HCT116 (cell line): Measurements from ENCODE around the gene KRT83. TPM values are rescaled to one million over a fixed set of nuclear protein-coding genes. Genes with fewer than 3 reads are reported as not detected.

ENCODE experiments used
- ATAC-seq: fragments of 200-7000 bp; cut with Tn5 transposase; 2 replicates; pipeline ENCODE4 v1.9.1; 2020; ENCODE audit warnings: mild to moderate bottlenecking, moderate library complexity
- BruUV-seq: library from RNA; stranded (reverse); fragments of 400-500 nt; replicated peaks from 2 replicates; lab custom pipeline; 2021; lab: Mats Ljungman, UMichigan
- CTCF ChIA-PET: fragments of 300-600 bp; sonication (Branson Sonifier 250); formaldehyde crosslinking; loops from one replicate; lab custom pipeline; 2021; ENCODE audit warnings: antibody characterized with exemption; lab: Charles Lee
- POLR2A ChIA-PET: fragments of 300-600, 350-600 bp; sonication (Branson Sonifier 250); formaldehyde crosslinking; loops from one replicate; lab custom pipeline; 2021; ENCODE audit warnings: antibody characterized with exemption; lab: Charles Lee
- RAD21 ChIA-PET, 2 experiments: fragments of 300-600 bp; sonication (Branson Sonifier 250); formaldehyde crosslinking; loops; one replicate each; lab custom pipeline; 2023; ENCODE audit warnings: low total read pairs in 2 of 2; ENCODE audit not compliant: uncharacterized antibody in 2 of 2, unreplicated experiment in 2 of 2, low non-redundant PET in 1 of 2; lab: Charles Lee
- DNase-seq: peaks from one replicate; pipeline ENCODE4 v3.0.0-alpha.2; 2010; ENCODE audit warnings: low read depth, low spot score
- H2AFZ ChIP-seq: fragments of 200-600 bp; shearing (Covaris generic), sonication (generic); 2 replicates; pipeline ENCODE4 v1.6.1; 2017; ENCODE audit warnings: low read depth, mixed run types, mixed read lengths, antibody characterized with exemption, low read length; ENCODE audit not compliant: poor library complexity, severe bottlenecking
- H3K27ac ChIP-seq: 2 replicates; pipeline ENCODE4 v1.5.1; 2012; ENCODE audit warnings: low read depth, low read length
- H3K27me3 ChIP-seq: fragments of 200-600 bp; sonication (generic); 2 replicates; pipeline ENCODE4 v1.6.1; 2016; ENCODE audit warnings: mixed run types, low read length, mixed read lengths; ENCODE audit not compliant: insufficient read depth
- H3K36me3 ChIP-seq, 2 experiments: fragments of 200-500 bp in 1 of 2; fragments of 200-600 bp in 1 of 2; sonication (Bioruptor generic) in 1 of 2; sonication (generic) in 1 of 2; 2 replicates each; pipeline versions ENCODE4 v1.5.1 to v1.6.1; 2014 to 2016; ENCODE audit warnings: low read length in 2 of 2, inconsistent platforms in 1 of 2, mixed read lengths in 1 of 2, mixed run types in 1 of 2; ENCODE audit not compliant: insufficient read depth in 2 of 2, control insufficient read depth in 1 of 2
- H3K4me1 ChIP-seq, 2 experiments: fragments of 200-600 bp in 1 of 2; sonication (generic) in 1 of 2; 2 replicates each; pipeline versions ENCODE4 v1.5.1 to v1.6.1; 2012 to 2017; ENCODE audit warnings: low read length in 2 of 2, inconsistent platforms in 1 of 2, mild to moderate bottlenecking in 1 of 2, mixed read lengths in 1 of 2, mixed run types in 1 of 2, moderate library complexity in 1 of 2; ENCODE audit not compliant: insufficient read depth in 2 of 2, control insufficient read depth in 1 of 2
- H3K4me2 ChIP-seq: fragments of 200-600 bp; sonication (generic); 2 replicates; pipeline ENCODE4 v1.6.1; 2017; ENCODE audit warnings: mixed run types, low read length, mixed read lengths
- H3K4me3 ChIP-seq, 2 experiments: fragments of 200-600 bp in 1 of 2; sonication (generic) in 1 of 2; replicated peaks in 1 of 2; 2 replicates each; pipeline ENCODE4 v1.5.1; 2011 to 2016; ENCODE audit warnings: low read length in 2 of 2, control low read depth in 1 of 2, low read depth in 1 of 2, mild to moderate bottlenecking in 1 of 2, mixed read lengths in 1 of 2, mixed run types in 1 of 2
- H3K79me2 ChIP-seq: fragments of 200-600 bp; sonication (generic); 2 replicates; pipeline ENCODE4 v1.6.1; 2017; ENCODE audit warnings: mild to moderate bottlenecking, mixed run types, low read length, moderate library complexity, mixed read lengths; ENCODE audit not compliant: insufficient read depth
- H3K9ac ChIP-seq: fragments of 200-600 bp; sonication (generic); 2 replicates; pipeline ENCODE4 v1.6.1; 2016; ENCODE audit warnings: low read length, mixed read lengths
- H3K9me2 ChIP-seq: fragments of 200-600 bp; sonication (generic), shearing (Covaris generic); 2 replicates; pipeline ENCODE4 v1.6.1; 2017; ENCODE audit warnings: mixed run types, mild to moderate bottlenecking, moderate library complexity; ENCODE audit not compliant: insufficient read depth
- H3K9me3 ChIP-seq, 2 experiments: fragments of 200-500 bp in 1 of 2; fragments of 200-600 bp in 1 of 2; sonication (Bioruptor generic) in 1 of 2; sonication (generic) in 1 of 2; 2 replicates each; pipeline ENCODE4 v1.6.1; 2014 to 2017; ENCODE audit warnings: low read length in 2 of 2, mixed read lengths in 2 of 2, inconsistent platforms in 1 of 2, low read depth in 1 of 2, mild to moderate bottlenecking in 1 of 2, mixed run types in 1 of 2, moderate library complexity in 1 of 2; ENCODE audit not compliant: control insufficient read depth in 1 of 2, insufficient read depth in 1 of 2
- H4K20me1 ChIP-seq: fragments of 200-600 bp; sonication (generic), shearing (Covaris generic); 2 replicates; pipeline ENCODE4 v1.6.1; 2017; ENCODE audit warnings: mixed run types, mild to moderate bottlenecking, moderate library complexity; ENCODE audit not compliant: insufficient read depth
- EGR1 ChIP-seq: IDR thresholded peaks from 2 replicates; pipeline ENCODE4 v1.6.1; 2012; ENCODE audit warnings: low read depth
- EZH2 ChIP-seq: fragments of 200-600 bp; sonication (generic); IDR thresholded peaks from 2 replicates; pipeline ENCODE4 v1.6.1; 2017; ENCODE audit warnings: antibody characterized with exemption, mixed run types
- EZH2phosphoT487 ChIP-seq: fragments of 200-600 bp; IDR thresholded peaks from 2 replicates; pipeline ENCODE4 v1.6.1; 2018; ENCODE audit warnings: antibody characterized with exemption, borderline replicate concordance
- FOSL1 ChIP-seq: IDR thresholded peaks from 2 replicates; pipeline ENCODE4 v1.6.1; 2012; ENCODE audit warnings: low read depth
- POLR2A ChIP-seq: IDR thresholded peaks from 2 replicates; pipeline ENCODE4 v1.7.0; 2011; ENCODE audit warnings: borderline replicate concordance; ENCODE audit not compliant: insufficient read depth, insufficient read length; ENCODE audit errors: extremely low read depth
- POLR2AphosphoS5 ChIP-seq: IDR thresholded peaks from 2 replicates; pipeline ENCODE4 v1.6.1; 2011; ENCODE audit warnings: mild to moderate bottlenecking, low read depth, low read length, moderate library complexity
- RAD21 ChIP-seq: IDR thresholded peaks from 2 replicates; pipeline ENCODE4 v1.6.1; 2012; ENCODE audit warnings: low read depth, mild to moderate bottlenecking
- SP1 ChIP-seq: IDR thresholded peaks from 2 replicates; pipeline ENCODE4 v1.6.1; 2012; ENCODE audit warnings: low read depth
- SRF ChIP-seq: IDR thresholded peaks from 2 replicates; pipeline ENCODE4 v1.6.1; 2012; ENCODE audit warnings: low read depth
- TCF7L2 ChIP-seq: IDR thresholded peaks from 2 replicates; pipeline ENCODE4 v1.7.0; 2011; ENCODE audit warnings: borderline replicate concordance, inconsistent platforms; ENCODE audit not compliant: insufficient read depth, insufficient read length; ENCODE audit errors: extremely low read depth
- YY1 ChIP-seq: IDR thresholded peaks from 2 replicates; pipeline ENCODE4 v1.6.1; 2011; ENCODE audit warnings: low read length, low read depth, moderate library complexity, mild to moderate bottlenecking; ENCODE audit not compliant: insufficient replicate concordance; ENCODE audit errors: extremely low read depth
- intact Hi-C: fragments of 100-400 bp; cut with micrococcal nuclease; formaldehyde crosslinking; loops from 2 replicates; pipeline ENCODE4 v1.10.0; 2022
- total RNA-seq: library from RNA; stranded (reverse); gene quantifications from one replicate; pipeline ENCODE4 v1.2.1, GENCODE V29; 2021; ENCODE audit not compliant: unreplicated experiment
- TF ChIP-seq, protein P1 (sequence below), 3 experiments: fragments of 200-600 bp in 1 of 3; sonication (generic) in 1 of 3; IDR thresholded peaks in 2 of 3; conservative IDR thresholded peaks in 1 of 3; 2 replicates each; pipeline ENCODE4 v1.5.1; 2012 to 2017; ENCODE audit warnings: low read depth in 2 of 3, low read length in 2 of 3, antibody characterized with exemption in 1 of 3, borderline replicate concordance in 1 of 3, control low read depth in 1 of 3, mild to moderate bottlenecking in 1 of 3, mixed read lengths in 1 of 3, mixed run types in 1 of 3, moderate library complexity in 1 of 3; ENCODE audit not compliant: insufficient read depth in 1 of 3
- TF ChIP-seq, protein P2 (sequence below): IDR thresholded peaks from 2 replicates; pipeline ENCODE4 v1.6.1; 2012; ENCODE audit warnings: low read depth

Gene KRT83
- total RNA-seq, 1 experiment from 2014 or later = not detected

DNA sequence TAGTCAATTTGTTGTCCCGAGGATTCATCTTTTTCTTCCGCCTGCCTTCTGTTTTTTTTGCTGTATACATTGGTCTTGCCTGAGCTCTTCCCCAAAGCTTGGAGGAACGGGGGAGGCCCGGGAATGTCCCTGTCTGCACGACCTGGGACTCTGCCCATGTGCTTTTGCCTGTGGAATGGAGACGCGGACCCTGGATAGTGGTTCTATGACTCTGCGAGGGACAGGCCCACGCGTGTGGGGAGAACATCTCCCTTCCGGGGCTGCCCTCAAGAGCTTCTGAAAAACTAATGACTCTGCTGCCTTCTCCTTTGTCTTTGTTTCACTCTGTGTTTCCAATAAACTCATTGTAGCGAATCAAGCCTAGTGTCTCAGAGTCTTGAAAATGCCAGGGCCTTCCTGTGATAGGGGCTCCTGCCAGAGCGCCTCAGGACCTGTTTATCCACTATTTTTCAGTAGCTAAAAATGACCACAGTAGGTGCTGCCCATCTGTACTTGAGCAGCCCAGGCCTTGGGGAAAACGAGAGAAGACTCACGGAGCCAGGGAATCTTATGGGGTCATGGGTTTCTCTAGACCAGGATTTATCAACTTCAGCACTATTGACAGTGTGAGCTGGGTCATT, 12.3 kb downstream of the KRT83 start:
- peak overlapping the region; percentile 88 for H3K4me2 ChIP-seq

More for the DNA sequence above, 12.3 kb downstream of the KRT83 start:
- no peak for DNase-seq
- H4K20me1 ChIP-seq = no peaks in the 10 kb centered on the region
- H3K9ac ChIP-seq = peak overlapping the region; percentile 61
- BruUV-seq = TSS peak; percentile 78
- H3K27ac ChIP-seq = no peak overlapping the region
- intact Hi-C loops = no loop called here
- no peak for TF ChIP-seq SP1
- no peak for TF ChIP-seq EZH2phosphoT487
- TF ChIP-seq TCF7L2 = no peak
- no peak for TF ChIP-seq SRF
- no peak for TF ChIP-seq POLR2A
- TF ChIP-seq YY1 = no peak
- no peak for TF ChIP-seq FOSL1
- TF ChIP-seq, protein P1, sequence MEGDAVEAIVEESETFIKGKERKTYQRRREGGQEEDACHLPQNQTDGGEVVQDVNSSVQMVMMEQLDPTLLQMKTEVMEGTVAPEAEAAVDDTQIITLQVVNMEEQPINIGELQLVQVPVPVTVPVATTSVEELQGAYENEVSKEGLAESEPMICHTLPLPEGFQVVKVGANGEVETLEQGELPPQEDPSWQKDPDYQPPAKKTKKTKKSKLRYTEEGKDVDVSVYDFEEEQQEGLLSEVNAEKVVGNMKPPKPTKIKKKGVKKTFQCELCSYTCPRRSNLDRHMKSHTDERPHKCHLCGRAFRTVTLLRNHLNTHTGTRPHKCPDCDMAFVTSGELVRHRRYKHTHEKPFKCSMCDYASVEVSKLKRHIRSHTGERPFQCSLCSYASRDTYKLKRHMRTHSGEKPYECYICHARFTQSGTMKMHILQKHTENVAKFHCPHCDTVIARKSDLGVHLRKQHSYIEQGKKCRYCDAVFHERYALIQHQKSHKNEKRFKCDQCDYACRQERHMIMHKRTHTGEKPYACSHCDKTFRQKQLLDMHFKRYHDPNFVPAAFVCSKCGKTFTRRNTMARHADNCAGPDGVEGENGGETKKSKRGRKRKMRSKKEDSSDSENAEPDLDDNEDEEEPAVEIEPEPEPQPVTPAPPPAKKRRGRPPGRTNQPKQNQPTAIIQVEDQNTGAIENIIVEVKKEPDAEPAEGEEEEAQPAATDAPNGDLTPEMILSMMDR (IDR thresholded peaks at IDR 0.05 in 2 of 3, conservative IDR thresholded peaks at IDR 0.05 in 1 of 3; ENCODE audit: borderline replicate concordance in 1 of 3, insufficient read depth in 1 of 3, low read depth in 2 of 3, low read length in 2 of 3) = no peak
- no peak for TF ChIP-seq POLR2AphosphoS5
- no peak for TF ChIP-seq RAD21
- no peak for TF ChIP-seq EGR1
- TF ChIP-seq, protein P2, sequence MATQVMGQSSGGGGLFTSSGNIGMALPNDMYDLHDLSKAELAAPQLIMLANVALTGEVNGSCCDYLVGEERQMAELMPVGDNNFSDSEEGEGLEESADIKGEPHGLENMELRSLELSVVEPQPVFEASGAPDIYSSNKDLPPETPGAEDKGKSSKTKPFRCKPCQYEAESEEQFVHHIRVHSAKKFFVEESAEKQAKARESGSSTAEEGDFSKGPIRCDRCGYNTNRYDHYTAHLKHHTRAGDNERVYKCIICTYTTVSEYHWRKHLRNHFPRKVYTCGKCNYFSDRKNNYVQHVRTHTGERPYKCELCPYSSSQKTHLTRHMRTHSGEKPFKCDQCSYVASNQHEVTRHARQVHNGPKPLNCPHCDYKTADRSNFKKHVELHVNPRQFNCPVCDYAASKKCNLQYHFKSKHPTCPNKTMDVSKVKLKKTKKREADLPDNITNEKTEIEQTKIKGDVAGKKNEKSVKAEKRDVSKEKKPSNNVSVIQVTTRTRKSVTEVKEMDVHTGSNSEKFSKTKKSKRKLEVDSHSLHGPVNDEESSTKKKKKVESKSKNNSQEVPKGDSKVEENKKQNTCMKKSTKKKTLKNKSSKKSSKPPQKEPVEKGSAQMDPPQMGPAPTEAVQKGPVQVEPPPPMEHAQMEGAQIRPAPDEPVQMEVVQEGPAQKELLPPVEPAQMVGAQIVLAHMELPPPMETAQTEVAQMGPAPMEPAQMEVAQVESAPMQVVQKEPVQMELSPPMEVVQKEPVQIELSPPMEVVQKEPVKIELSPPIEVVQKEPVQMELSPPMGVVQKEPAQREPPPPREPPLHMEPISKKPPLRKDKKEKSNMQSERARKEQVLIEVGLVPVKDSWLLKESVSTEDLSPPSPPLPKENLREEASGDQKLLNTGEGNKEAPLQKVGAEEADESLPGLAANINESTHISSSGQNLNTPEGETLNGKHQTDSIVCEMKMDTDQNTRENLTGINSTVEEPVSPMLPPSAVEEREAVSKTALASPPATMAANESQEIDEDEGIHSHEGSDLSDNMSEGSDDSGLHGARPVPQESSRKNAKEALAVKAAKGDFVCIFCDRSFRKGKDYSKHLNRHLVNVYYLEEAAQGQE = no peak
- TF ChIP-seq EZH2 = no peak
- no peaks in the 10 kb centered on the region for H3K9me3 ChIP-seq
- ChIA-PET CTCF (interaction anchor here (1.0 to 1.7 kb wide), 5 partner anchors 9 to 87 kb away, joined by 3 to 7 read pairs (median 3); no protein-coding TSS in a partner anchor), RAD21 (interaction anchor here in 1 of 2 experiments (0.8 to 2.4 kb wide), 2 partner anchors 18 to 165 kb away, joined by 4 to 5 read pairs; no protein-coding TSS in a partner anchor), POLR2A (interaction anchor here (0.9 to 1.7 kb wide), 4 partner anchors 24 to 30 kb away, joined by 3 to 5 read pairs (median 4); no protein-coding TSS in a partner anchor)
- ATAC-seq = no peak
- no peaks in the 10 kb centered on the region for H3K36me3 ChIP-seq
- H3K4me1 ChIP-seq = peaks cover 10 to 32% of the 10 kb centered on the region in 2 experiments
- no peaks in the 10 kb centered on the region for H3K79me2 ChIP-seq
- H2AFZ ChIP-seq = no peak overlapping the region
- H3K27me3 ChIP-seq = no peaks in the 10 kb centered on the region
- H3K4me3 ChIP-seq = peak overlapping the region; percentile 40 to 58
- no peaks in the 10 kb centered on the region for H3K9me2 ChIP-seq
